GM18951 (cell line): ENCODE results near the gene ANXA4.
"Not testable (repeated sequence)": the region's sequence is repeated elsewhere in the genome, so short reads cannot be mapped to it uniquely, and the experiment has no call there.

Experiments
- POLR2A ChIP-seq: IDR thresholded peaks from 4 replicates; pipeline ENCODE4 v1.6.1; 2011; ENCODE audit warnings: mild to moderate bottlenecking; ENCODE audit not compliant: insufficient read length, insufficient read depth; ENCODE audit errors: extremely low read depth
- in situ Hi-C: fragments of 300-500 bp; cut with MboI; formaldehyde crosslinking; loops from one replicate; pipeline ENCODE4 v1.12.0; 2022; ENCODE audit warnings: low sequenced_read_pairs, mixed read lengths, inconsistent platforms; ENCODE audit not compliant: unreplicated experiment

The ANXA4 gene

GRCh38 chr2:69743847-69744264 is 1.9 kb downstream of the ANXA4 start:
- in situ Hi-C loops, result no loop called here
- TF ChIP-seq POLR2A, result no peak

DNA sequence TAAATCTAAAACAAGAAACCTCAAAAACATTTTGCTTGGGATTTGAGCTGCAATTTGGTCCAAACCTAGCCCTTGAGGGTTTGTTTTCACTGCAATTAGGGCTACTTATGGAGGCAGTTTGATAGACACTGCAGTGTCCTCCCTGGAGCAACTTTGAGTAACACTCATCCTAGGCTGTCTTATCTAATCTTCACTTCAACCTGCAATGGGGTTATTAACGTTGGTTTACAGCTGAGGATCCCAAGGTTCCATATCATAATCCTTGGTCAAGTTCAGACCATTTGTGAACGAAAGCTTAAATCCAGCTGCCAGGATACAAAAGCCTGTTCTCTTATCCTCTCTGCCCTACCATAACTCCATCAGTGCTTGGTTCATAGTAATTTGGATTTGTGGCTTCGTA is 2.5 kb downstream of the ANXA4 start:
- in situ Hi-C loops, result no loop called here
- no peak for TF ChIP-seq POLR2A

GRCh38 chr2:69745035-69745434 is 3.1 kb downstream of the ANXA4 start:
- no peak for TF ChIP-seq POLR2A
- in situ Hi-C loops, result no loop called here

GRCh38 chr2:69750246-69750645 is 8.3 kb downstream of the ANXA4 start:
- in situ Hi-C loops, result no loop called here
- no peak for TF ChIP-seq POLR2A

GRCh38 chr2:69753659-69754363 is 11.9 kb downstream of the ANXA4 start:
- TF ChIP-seq POLR2A, result no peak
- in situ Hi-C loops, result no loop called here

DNA sequence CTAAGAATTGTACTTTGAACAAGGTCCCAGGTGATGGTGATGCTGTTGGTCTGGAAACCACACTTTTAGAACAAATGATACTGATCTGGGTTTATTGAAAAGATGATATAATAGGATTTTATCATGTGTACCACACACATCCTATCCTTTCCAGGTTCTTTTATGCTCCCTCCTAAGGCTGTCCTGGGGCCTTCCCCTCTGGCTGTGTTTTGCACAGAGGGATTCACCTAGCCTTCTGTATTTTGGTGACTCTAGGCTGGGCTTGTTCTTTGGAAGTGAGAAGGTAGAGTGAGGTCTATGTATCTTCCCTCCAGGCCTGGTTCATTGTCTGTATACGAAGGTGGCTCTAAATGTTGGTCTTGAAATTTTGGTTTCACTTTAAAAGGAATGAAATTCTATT is 12.7 kb downstream of the ANXA4 start:
- TF ChIP-seq POLR2A, result no peak
- in situ Hi-C loops, result no loop called here

- in situ Hi-C loops, result no loop called here
- TF ChIP-seq POLR2A, result no peak
Observed at GRCh38 chr2:69755862-69756467, 14.0 kb downstream of the ANXA4 start.

DNA sequence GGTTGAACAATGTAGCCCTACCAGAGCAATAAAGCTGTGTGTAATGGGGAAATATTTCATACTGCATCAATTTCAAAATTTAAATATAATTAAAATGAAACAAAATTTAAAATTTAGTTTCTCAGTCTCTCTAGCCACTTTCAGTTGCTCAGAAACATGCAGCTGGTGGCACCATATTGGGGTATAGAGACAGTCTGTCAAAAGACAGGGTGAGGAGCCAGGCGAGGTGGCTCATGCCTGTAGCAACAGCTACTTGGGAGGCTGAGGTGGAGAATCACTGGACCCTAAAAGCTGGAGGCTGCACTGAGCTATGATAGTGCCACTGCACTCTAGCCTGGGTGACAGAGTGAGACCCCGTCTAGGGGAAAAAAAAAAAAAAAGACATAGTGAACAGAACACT is 20.1 kb downstream of the ANXA4 start:
- no peak for TF ChIP-seq POLR2A
- in situ Hi-C loops, result no loop called here

DNA sequence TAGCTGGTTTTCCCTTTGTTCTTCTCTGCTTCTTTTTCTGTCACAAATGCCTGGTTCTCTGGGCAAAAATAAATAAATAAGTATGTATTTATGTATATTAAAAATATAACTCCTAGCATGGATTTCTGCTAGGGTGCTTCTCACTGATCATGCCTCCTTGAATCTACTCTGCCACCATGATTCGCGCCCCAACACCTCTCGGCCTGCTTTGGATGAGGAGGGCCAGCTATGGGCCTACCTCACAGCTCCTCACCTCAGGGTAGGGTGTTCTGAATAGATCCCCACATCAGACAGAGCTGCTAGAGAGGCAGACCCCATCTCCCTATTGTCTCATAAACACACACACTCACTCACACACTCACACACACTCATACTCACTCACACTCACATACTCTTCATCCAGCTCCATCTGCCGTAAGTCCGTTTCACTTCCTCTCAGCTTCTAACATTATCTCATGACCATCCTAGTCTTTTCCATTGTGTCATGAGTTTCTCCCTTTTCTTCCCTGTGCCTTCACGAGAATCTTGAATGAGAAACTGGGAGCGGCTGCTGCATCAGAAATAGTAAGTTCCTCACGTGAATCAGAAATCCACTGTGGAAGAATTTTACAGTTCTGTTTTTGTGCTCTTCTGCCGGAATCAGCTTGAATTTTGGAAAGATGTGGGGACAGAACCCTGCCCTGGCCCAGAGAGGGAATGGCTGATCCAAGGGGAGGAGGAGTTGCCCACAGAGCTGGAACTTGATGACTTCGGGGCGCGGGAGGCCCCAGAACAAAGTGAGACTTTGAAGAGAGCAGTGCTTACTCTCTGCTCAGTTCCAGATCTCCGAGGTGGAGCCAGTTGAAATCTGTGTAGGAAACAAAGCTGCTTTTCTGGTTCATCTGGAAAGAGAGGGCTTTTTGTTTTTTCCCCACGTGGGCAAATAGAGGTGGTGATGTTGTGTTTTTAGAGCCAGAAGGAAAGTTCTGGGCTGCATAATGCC is 20.9 kb downstream of the ANXA4 start:
- in situ Hi-C loops, result no loop called here
- TF ChIP-seq POLR2A, result no peak

DNA sequence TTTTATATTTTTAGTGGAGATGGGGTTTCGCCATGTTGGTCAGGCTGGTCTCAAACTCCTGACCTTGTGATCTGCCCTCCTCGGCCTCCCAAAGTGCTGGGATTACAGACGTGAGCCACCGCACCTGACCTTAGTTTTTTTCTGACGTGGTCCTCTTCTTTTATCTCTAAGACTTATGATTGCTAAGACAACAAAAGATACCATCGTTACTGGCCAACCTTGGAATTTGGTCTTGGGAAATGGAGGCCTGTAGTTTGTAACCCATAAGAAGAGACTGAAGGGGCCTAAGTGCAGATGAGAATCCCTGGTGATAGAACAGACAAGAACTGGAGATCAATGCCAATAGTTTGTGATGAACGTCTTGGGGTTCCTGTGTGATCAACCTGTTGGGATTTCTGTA is 21.9 kb downstream of the ANXA4 start:
- in situ Hi-C loops, result not testable (repeated sequence)

DNA sequence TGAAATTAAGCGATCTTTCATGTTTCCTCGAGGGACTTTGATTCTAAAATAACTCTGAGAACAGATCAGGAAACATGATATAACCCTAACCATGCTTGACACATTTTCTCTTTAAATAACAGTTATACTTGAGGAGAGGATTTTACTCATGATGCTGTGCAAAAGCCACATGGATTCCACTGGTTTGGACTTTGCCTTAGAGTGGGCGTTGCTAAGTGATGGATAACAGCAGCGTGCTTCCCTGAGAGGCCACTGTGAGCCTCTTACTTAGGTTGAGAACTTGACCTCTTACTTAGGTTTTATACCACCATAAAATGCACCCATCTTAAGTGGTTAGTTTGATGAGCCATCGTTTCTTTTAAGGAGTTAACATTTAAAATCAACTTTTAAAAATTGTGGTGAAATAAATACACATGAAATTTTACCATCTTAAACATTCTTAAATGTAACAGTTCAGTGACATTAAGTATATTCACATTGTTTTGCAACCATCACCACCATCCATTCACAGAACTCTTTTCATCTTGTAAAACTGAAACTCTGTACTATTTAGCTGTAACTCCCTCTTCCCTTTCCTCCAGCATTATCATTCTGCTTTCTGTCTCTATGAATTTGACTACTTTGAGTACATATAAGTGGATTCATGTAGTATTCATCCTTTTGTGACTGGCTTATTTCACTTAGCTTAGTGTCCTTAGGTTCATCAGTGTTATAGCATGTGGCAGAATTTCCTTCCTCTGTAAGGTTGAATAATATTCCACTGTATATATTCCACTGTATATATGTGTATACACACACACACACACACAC is 22.6 kb downstream of the ANXA4 start:
- in situ Hi-C loops, result no loop called here
- TF ChIP-seq POLR2A, result no peak

DNA sequence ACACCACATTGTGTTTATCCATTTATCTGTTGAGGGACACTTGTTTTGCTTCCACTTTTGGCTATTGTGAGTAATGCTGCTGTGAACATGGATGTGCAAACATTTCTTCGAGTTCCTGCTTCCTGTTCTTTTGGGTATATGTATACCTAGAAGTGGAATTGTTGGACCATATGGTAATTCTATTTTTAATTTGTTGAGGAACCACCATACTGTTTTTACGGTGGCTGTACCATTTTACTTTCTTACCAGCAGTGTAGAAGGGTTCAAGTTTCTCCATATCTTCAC is 23.1 kb downstream of the ANXA4 start:
- no peak for TF ChIP-seq POLR2A

DNA sequence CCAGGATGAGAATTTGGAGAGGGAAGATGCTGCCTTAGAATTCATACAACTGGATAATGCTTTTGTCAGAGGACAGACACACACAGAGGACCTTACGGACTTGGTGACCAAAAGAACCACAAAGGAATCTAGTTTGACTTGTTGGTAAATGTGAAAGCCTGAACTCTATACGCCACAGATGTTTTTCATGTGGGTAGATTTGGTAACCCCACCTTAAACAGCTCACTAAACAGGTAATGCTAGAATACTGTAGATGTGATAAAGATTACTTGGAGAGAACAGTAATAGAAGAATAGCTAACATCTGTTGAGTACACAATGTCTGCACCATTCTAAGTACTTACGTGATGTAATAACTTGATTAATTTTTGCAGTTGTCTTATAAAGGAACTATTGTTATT is 24.1 kb downstream of the ANXA4 start:
- in situ Hi-C loops, result no loop called here
- TF ChIP-seq POLR2A, result no peak

More for the DNA sequence above, 23.1 kb downstream of the ANXA4 start:
- in situ Hi-C loops, result no loop called here
